ENCODE results near the gene KRTAP20-1.

KRTAP20-1 gene

GRCh38 chr21:30600787-30601186 lies 15.4 kb upstream of the KRTAP20-1 start, which contains the start of gene KRTAP22-1:
TSS of gene KRTAP22-1 (plus strand) at chr21:30601087.
- no peaks in the 10 kb centered on the region for H3K36me3 ChIP-seq (ENCODE audit: insufficient read depth, low read length)
- TF ChIP-seq EZH2 (IDR thresholded peaks at IDR 0.05) (no peak), FOXP2 (optimal IDR thresholded peaks at IDR 0.05; ENCODE audit: control extremely low read depth, extremely low read length, insufficient read depth) (no peak), POLR2AphosphoS5 (IDR thresholded peaks at IDR 0.05; ENCODE audit: borderline replicate concordance, low read depth, low read length) (no peak)
- no peak within 1 kb of the TSS for H3K4me3 ChIP-seq
- no peak within 1 kb of the TSS for H3K9ac ChIP-seq (ENCODE audit: insufficient read length)
- H3K9me3 ChIP-seq (ENCODE audit: low read depth, low read length): no peaks in the 10 kb centered on the region
- no peak for DNase-seq (ENCODE audit: low read depth, low spot score)
- no peak within 1 kb of the TSS for H3K27ac ChIP-seq

GRCh38 chr21:30605968-30606367 lies 10.3 kb upstream of the KRTAP20-1 start:
- no peaks in the 10 kb centered on the region for H3K9me3 ChIP-seq (ENCODE audit: low read depth, low read length)
- H3K36me3 ChIP-seq (ENCODE audit: insufficient read depth, low read length): no peaks in the 10 kb centered on the region
- no peak overlapping the region for H3K9ac ChIP-seq (ENCODE audit: insufficient read length)
- no peak overlapping the region for H3K4me3 ChIP-seq
- no peak overlapping the region for H3K27ac ChIP-seq
- TF ChIP-seq EZH2 (IDR thresholded peaks at IDR 0.05): no peak
- no peak for TF ChIP-seq POLR2AphosphoS5 (IDR thresholded peaks at IDR 0.05; ENCODE audit: borderline replicate concordance, low read depth, low read length)
- no peak for TF ChIP-seq FOXP2 (optimal IDR thresholded peaks at IDR 0.05; ENCODE audit: control extremely low read depth, extremely low read length, insufficient read depth)
- no peak for DNase-seq (ENCODE audit: low read depth, low spot score)

- Histone ChIP-seq H3K36me3 (ENCODE audit: insufficient read depth, low read length) (no peaks in the 10 kb centered on the region), H3K9ac (ENCODE audit: insufficient read length) (no peak overlapping the region), H3K27ac (no peak overlapping the region), H3K4me3 (no peak overlapping the region), H3K9me3 (ENCODE audit: low read depth, low read length) (no peaks in the 10 kb centered on the region)
- TF ChIP-seq EZH2 (IDR thresholded peaks at IDR 0.05) (no peak), POLR2AphosphoS5 (IDR thresholded peaks at IDR 0.05; ENCODE audit: borderline replicate concordance, low read depth, low read length) (no peak)
- DNase-seq (ENCODE audit: low read depth, low spot score): no peak
Measured at GRCh38 chr21:30612132-30612531, 4.1 kb upstream of the KRTAP20-1 start.

- Histone ChIP-seq H3K4me3 (no peak within 1 kb of the TSS), H3K27ac (no peak within 1 kb of the TSS), H3K9ac (ENCODE audit: insufficient read length) (no peak within 1 kb of the TSS), H3K36me3 (ENCODE audit: insufficient read depth, low read length) (no peaks in the 10 kb centered on the region), H3K9me3 (ENCODE audit: low read depth, low read length) (no peaks in the 10 kb centered on the region)
- DNase-seq (ENCODE audit: low read depth, low spot score): no peak
- no peak for TF ChIP-seq POLR2AphosphoS5 (IDR thresholded peaks at IDR 0.05; ENCODE audit: borderline replicate concordance, low read depth, low read length)
- TF ChIP-seq FOXP2 (optimal IDR thresholded peaks at IDR 0.05; ENCODE audit: control extremely low read depth, extremely low read length, insufficient read depth): no peak
- TF ChIP-seq EZH2 (IDR thresholded peaks at IDR 0.05): no peak
Measured at GRCh38 chr21:30613836-30614235, 2.4 kb upstream of the KRTAP20-1 start, which contains the start of gene KRTAP6-1. TSS of gene KRTAP6-1 (minus strand) at chr21:30613930. CDS start at chr21:30613904, 26 bp downstream.

- no peak overlapping the region for H3K9ac ChIP-seq (ENCODE audit: insufficient read length)
- TF ChIP-seq EZH2 (IDR thresholded peaks at IDR 0.05) (no peak), POLR2AphosphoS5 (IDR thresholded peaks at IDR 0.05; ENCODE audit: borderline replicate concordance, low read depth, low read length) (no peak), FOXP2 (optimal IDR thresholded peaks at IDR 0.05; ENCODE audit: control extremely low read depth, extremely low read length, insufficient read depth) (no peak)
- no peak overlapping the region for H3K27ac ChIP-seq
- no peaks in the 10 kb centered on the region for H3K9me3 ChIP-seq (ENCODE audit: low read depth, low read length)
- DNase-seq (ENCODE audit: low read depth, low spot score): no peak
- no peaks in the 10 kb centered on the region for H3K36me3 ChIP-seq (ENCODE audit: insufficient read depth, low read length)
- H3K4me3 ChIP-seq: no peak overlapping the region
Measured at GRCh38 chr21:30615199-30615598, 1.0 kb upstream of the KRTAP20-1 start.

- Histone ChIP-seq H3K4me3 (no peak overlapping the region), H3K27ac (no peak overlapping the region), H3K36me3 (ENCODE audit: insufficient read depth, low read length) (no peaks in the 10 kb centered on the region), H3K9me3 (ENCODE audit: low read depth, low read length) (no peaks in the 10 kb centered on the region), H3K9ac (ENCODE audit: insufficient read length) (no peak overlapping the region)
- no peak for DNase-seq (ENCODE audit: low read depth, low spot score)
- TF ChIP-seq EZH2 (IDR thresholded peaks at IDR 0.05) (no peak), FOXP2 (optimal IDR thresholded peaks at IDR 0.05; ENCODE audit: control extremely low read depth, extremely low read length, insufficient read depth) (no peak), POLR2AphosphoS5 (IDR thresholded peaks at IDR 0.05; ENCODE audit: borderline replicate concordance, low read depth, low read length) (no peak)
Measured at GRCh38 chr21:30620080-30620479, 3.9 kb downstream of the KRTAP20-1 start.

GRCh38 chr21:30620522-30620921 lies 4.3 kb downstream of the KRTAP20-1 start, which contains the start of gene KRTAP20-4:
TSS of gene KRTAP20-4 (plus strand) at chr21:30620627.
- H3K36me3 ChIP-seq (ENCODE audit: insufficient read depth, low read length): no peaks in the 10 kb centered on the region
- no peak for DNase-seq (ENCODE audit: low read depth, low spot score)
- no peaks in the 10 kb centered on the region for H3K9me3 ChIP-seq (ENCODE audit: low read depth, low read length)
- no peak within 1 kb of the TSS for H3K9ac ChIP-seq (ENCODE audit: insufficient read length)
- H3K27ac ChIP-seq: no peak within 1 kb of the TSS
- H3K4me3 ChIP-seq: no peak within 1 kb of the TSS
- TF ChIP-seq POLR2AphosphoS5 (IDR thresholded peaks at IDR 0.05; ENCODE audit: borderline replicate concordance, low read depth, low read length) (no peak), FOXP2 (optimal IDR thresholded peaks at IDR 0.05; ENCODE audit: control extremely low read depth, extremely low read length, insufficient read depth) (no peak), EZH2 (IDR thresholded peaks at IDR 0.05) (no peak)

- DNase-seq (ENCODE audit: low read depth, low spot score): no peak
- TF ChIP-seq POLR2AphosphoS5 (IDR thresholded peaks at IDR 0.05; ENCODE audit: borderline replicate concordance, low read depth, low read length) (no peak), EZH2 (IDR thresholded peaks at IDR 0.05) (no peak), FOXP2 (optimal IDR thresholded peaks at IDR 0.05; ENCODE audit: control extremely low read depth, extremely low read length, insufficient read depth) (no peak)
- Histone ChIP-seq H3K4me3 (no peak overlapping the region), H3K9ac (ENCODE audit: insufficient read length) (no peak overlapping the region), H3K27ac (no peak overlapping the region), H3K9me3 (ENCODE audit: low read depth, low read length) (no peaks in the 10 kb centered on the region), H3K36me3 (ENCODE audit: insufficient read depth, low read length) (no peaks in the 10 kb centered on the region)
Measured at GRCh38 chr21:30623362-30623761, 7.1 kb downstream of the KRTAP20-1 start.
